Stimulated activated CD4-positive, alpha-beta T cell treated with anti-CD3 and anti-CD28 coated beads, Interleukin-15, amount 100 ng/mL, for 1 hour (primary cell): Measurements from ENCODE around the gene HOXD12.

ENCODE experiments used
- DNase-seq, 2 donors: peaks; one replicate each; pipeline ENCODE4 v3.0.0-alpha.2; 2020; ENCODE audit warnings: low read depth in 1 of 2, low spot score in 1 of 2

HOXD12 gene

GRCh38 chr2:176147800-176148496 is 48.4 kb downstream of the HOXD12 start:
- DNase-seq = no peak

GRCh38 chr2:176148751-176149421 is 49.3 kb downstream of the HOXD12 start:
- DNase-seq = no peak

- no peak for DNase-seq
Measured at GRCh38 chr2:176149481-176149938, 49.9 kb downstream of the HOXD12 start.

- no peak for DNase-seq
Measured at GRCh38 chr2:176149939-176150583, 50.5 kb downstream of the HOXD12 start.

GRCh38 chr2:176150584-176151441 is 51.2 kb downstream of the HOXD12 start:
- no peak for DNase-seq

- no peak for DNase-seq
Measured at GRCh38 chr2:176151442-176152287, 52.1 kb downstream of the HOXD12 start, which contains the start of gene HOXD4. TSS of gene HOXD4 (plus strand) at chr2:176151550. CDS start at chr2:176151634, 84 bp downstream.
